ENCODE data around the gene TNRC6C.

TNRC6C gene

GRCh38 chr17:78105551-78105950 is 147.0 kb downstream of the TNRC6C start:
- Histone ChIP-seq H3K79me2 (ENCODE audit: insufficient read depth, low read length) (no peaks in the 10 kb centered on the region), H3K4me2 (ENCODE audit: low read depth, low read length, poor library complexity, severe bottlenecking) (no peak overlapping the region), H3K9me3 (ENCODE audit: insufficient read depth, low read length) (no peaks in the 10 kb centered on the region), H3K27ac (ENCODE audit: low read depth, low read length) (no peak overlapping the region), H3K9me2 (replicated peaks; ENCODE audit: insufficient read depth, low read length) (no peaks in the 10 kb centered on the region), H3K4me3 (ENCODE audit: insufficient read depth, low read length, poor library complexity, severe bottlenecking) (no peak overlapping the region), H3K36me3 (ENCODE audit: low read length) (no peaks in the 10 kb centered on the region), H3K9ac (ENCODE audit: low read length) (no peak overlapping the region), H2AFZ (ENCODE audit: low read depth, low read length, severe bottlenecking) (no peak overlapping the region), H3F3A (ENCODE audit: insufficient read depth) (peaks cover 28% of the 10 kb centered on the region), H3K27me3 (ENCODE audit: low read length) (no peaks in the 10 kb centered on the region), H4K20me1 (ENCODE audit: low read depth, low read length) (no peaks in the 10 kb centered on the region; the same call in 1 of the 2 replicates)
- no peak for TF ChIP-seq EZH2phosphoT487 (conservative IDR thresholded peaks at IDR 0.05; ENCODE audit: low read length)
- TF ChIP-seq, protein P1, sequence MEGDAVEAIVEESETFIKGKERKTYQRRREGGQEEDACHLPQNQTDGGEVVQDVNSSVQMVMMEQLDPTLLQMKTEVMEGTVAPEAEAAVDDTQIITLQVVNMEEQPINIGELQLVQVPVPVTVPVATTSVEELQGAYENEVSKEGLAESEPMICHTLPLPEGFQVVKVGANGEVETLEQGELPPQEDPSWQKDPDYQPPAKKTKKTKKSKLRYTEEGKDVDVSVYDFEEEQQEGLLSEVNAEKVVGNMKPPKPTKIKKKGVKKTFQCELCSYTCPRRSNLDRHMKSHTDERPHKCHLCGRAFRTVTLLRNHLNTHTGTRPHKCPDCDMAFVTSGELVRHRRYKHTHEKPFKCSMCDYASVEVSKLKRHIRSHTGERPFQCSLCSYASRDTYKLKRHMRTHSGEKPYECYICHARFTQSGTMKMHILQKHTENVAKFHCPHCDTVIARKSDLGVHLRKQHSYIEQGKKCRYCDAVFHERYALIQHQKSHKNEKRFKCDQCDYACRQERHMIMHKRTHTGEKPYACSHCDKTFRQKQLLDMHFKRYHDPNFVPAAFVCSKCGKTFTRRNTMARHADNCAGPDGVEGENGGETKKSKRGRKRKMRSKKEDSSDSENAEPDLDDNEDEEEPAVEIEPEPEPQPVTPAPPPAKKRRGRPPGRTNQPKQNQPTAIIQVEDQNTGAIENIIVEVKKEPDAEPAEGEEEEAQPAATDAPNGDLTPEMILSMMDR (IDR thresholded peaks at IDR 0.05; ENCODE audit: insufficient read depth, low read length, poor library complexity, severe bottlenecking) = no peak

GRCh38 chr17:78106211-78106610 is 147.7 kb downstream of the TNRC6C start:
- H3K9me3 ChIP-seq (ENCODE audit: insufficient read depth, low read length) = no peaks in the 10 kb centered on the region
- H4K20me1 ChIP-seq (ENCODE audit: low read depth, low read length) = no peaks in the 10 kb centered on the region; the same call in 1 of the 2 replicates
- no peak overlapping the region for H3K9ac ChIP-seq (ENCODE audit: low read length)
- H2AFZ ChIP-seq (ENCODE audit: low read depth, low read length, severe bottlenecking) = no peak overlapping the region
- no peaks in the 10 kb centered on the region for H3K36me3 ChIP-seq (ENCODE audit: low read length)
- H3K79me2 ChIP-seq (ENCODE audit: insufficient read depth, low read length) = no peaks in the 10 kb centered on the region
- no peak overlapping the region for H3K27ac ChIP-seq (ENCODE audit: low read depth, low read length)
- H3K4me2 ChIP-seq (ENCODE audit: low read depth, low read length, poor library complexity, severe bottlenecking) = no peak overlapping the region
- TF ChIP-seq EZH2phosphoT487 (conservative IDR thresholded peaks at IDR 0.05; ENCODE audit: low read length) = no peak
- TF ChIP-seq, protein P1 (IDR thresholded peaks at IDR 0.05; ENCODE audit: insufficient read depth, low read length, poor library complexity, severe bottlenecking) = no peak
- peaks cover 28% of the 10 kb centered on the region for H3F3A ChIP-seq (ENCODE audit: insufficient read depth)
- no peaks in the 10 kb centered on the region for H3K27me3 ChIP-seq (ENCODE audit: low read length)
- H3K9me2 ChIP-seq (replicated peaks; ENCODE audit: insufficient read depth, low read length) = no peaks in the 10 kb centered on the region
- H3K4me3 ChIP-seq (ENCODE audit: insufficient read depth, low read length, poor library complexity, severe bottlenecking) = no peak overlapping the region

GRCh38 chr17:78107457-78107856 is 149.0 kb downstream of the TNRC6C start:
- Histone ChIP-seq H3K27ac (ENCODE audit: low read depth, low read length) (no peak overlapping the region), H3K4me3 (ENCODE audit: insufficient read depth, low read length, poor library complexity, severe bottlenecking) (no peak overlapping the region), H3K4me2 (ENCODE audit: low read depth, low read length, poor library complexity, severe bottlenecking) (no peak overlapping the region), H3F3A (ENCODE audit: insufficient read depth) (peaks cover 28% of the 10 kb centered on the region), H3K27me3 (ENCODE audit: low read length) (no peaks in the 10 kb centered on the region), H3K9ac (ENCODE audit: low read length) (no peak overlapping the region), H3K9me3 (ENCODE audit: insufficient read depth, low read length) (no peaks in the 10 kb centered on the region), H3K36me3 (ENCODE audit: low read length) (no peaks in the 10 kb centered on the region), H3K79me2 (ENCODE audit: insufficient read depth, low read length) (no peaks in the 10 kb centered on the region), H2AFZ (ENCODE audit: low read depth, low read length, severe bottlenecking) (no peak overlapping the region), H3K9me2 (replicated peaks; ENCODE audit: insufficient read depth, low read length) (no peaks in the 10 kb centered on the region), H4K20me1 (ENCODE audit: low read depth, low read length) (no peaks in the 10 kb centered on the region; the same call in 1 of the 2 replicates)
- TF ChIP-seq, protein P1 (IDR thresholded peaks at IDR 0.05; ENCODE audit: insufficient read depth, low read length, poor library complexity, severe bottlenecking) = no peak
- no peak for TF ChIP-seq EZH2phosphoT487 (conservative IDR thresholded peaks at IDR 0.05; ENCODE audit: low read length)

Data from SU-DHL-6 (cell line).